NCI-H510A (cell line): Measurements from ENCODE around the gene FOXF1.

ENCODE experiments used
- DNase-seq: peaks from one replicate; lab custom pipeline; 2025; lab: John Stamatoyannopoulos, UW

FOXF1 gene

GRCh38 chr16:86492961-86493629, 17.2 kb upstream of the FOXF1 start:
- DNase-seq: no peak

GRCh38 chr16:86494039-86494564, 16.2 kb upstream of the FOXF1 start:
- DNase-seq: no peak

- no peak for DNase-seq
Measured at GRCh38 chr16:86494565-86495356, 15.6 kb upstream of the FOXF1 start.

GRCh38 chr16:86495357-86495701, 15.0 kb upstream of the FOXF1 start:
- no peak for DNase-seq

DNA sequence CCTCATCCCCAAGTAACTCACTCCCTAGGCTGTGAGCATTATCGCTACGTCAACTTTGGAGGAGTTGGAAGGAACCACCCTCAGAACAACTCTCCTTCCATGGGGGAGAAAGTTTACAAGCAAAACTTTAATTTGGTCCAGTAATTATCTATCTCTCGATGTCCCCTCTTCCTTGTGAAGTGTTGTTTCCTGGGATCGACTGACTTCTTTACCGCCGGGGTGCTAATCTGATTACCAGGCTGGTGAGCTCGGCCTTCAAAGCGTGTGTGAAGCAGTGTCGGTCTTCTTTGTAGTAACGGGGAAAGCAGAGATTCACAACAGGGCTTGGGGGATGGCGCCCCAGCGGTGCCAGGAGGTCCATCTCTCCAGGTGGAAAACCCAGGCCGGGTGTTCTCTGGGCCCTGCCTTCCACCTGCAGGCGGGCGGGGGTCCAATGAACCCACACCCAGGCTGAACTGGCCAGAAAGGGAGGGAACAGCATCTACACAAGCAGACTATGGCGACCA, 14.5 kb upstream of the FOXF1 start:
- no peak for DNase-seq

- no peak for DNase-seq
Measured at GRCh38 chr16:86496262-86496928, 13.9 kb upstream of the FOXF1 start.

GRCh38 chr16:86496929-86497461, 13.3 kb upstream of the FOXF1 start:
- DNase-seq: no peak

DNA sequence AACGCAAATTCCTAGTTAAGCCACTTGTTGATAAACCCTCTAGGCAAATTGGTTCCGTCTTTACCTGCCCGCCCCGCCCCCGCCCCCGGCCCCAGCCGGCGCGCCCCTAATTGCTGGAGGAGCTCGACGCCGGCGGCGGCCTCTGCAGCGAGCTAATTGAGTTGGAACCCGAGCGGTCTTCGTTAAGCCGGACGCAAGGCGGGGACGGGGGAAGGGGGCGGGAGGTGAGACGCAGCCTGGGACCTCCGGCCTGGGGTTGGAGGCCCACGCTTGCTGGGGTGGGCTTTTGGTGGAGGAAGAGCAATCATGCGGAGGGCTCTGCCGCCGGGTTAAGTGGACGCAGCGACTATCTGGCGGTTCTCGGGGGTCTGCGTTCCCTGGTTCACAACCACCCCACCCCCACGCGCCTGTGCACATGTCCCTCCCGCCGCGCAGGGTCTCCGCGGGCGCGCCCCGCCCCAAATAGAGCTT, 12.7 kb upstream of the FOXF1 start:
- no peak for DNase-seq

DNA sequence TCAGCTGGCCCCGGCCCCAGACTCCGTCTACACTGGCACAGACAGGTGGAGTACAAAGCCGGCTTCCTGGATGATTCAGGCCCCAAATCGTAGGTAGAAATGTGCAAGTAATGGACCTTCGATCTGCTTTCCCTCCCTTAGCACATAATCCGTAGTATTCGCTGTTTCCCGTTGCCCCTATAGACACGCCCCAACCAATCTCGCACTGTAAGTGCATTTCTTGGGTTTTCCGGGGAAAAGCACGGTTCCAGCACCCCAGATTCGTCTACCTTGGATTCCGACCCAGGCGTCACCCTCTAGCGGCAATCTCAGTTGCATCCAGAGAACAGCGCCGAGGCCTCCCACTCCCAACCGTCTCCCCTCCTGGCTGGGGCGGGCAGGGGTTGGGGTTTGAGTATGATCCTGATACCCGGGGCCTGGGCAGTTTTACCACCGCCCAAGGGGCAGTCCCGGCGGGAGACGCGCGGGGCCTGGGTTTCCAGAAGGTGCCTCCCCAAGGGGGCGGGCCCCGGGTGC, 12.1 kb upstream of the FOXF1 start:
- no peak for DNase-seq

GRCh38 chr16:86498671-86499439, 11.5 kb upstream of the FOXF1 start:
- DNase-seq: no peak

DNA sequence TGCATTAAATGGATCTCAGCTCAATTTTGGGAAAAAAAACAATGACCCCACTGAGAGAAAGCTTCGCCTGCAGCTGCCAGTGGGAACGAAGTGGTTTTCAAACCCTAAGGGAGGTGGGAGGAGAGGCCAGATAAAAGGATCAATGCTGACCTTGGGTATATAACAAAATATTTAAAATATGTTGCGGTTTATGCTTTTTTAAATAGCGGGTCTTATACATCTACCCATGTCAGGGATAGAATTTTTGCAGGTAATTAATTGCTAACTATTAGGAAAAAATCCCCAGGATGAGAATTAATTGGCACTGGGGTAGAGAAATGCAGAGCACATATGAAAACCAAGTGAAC, 10.9 kb upstream of the FOXF1 start:
- DNase-seq: no peak

GRCh38 chr16:86499889-86500707, 10.2 kb upstream of the FOXF1 start:
- DNase-seq: no peak

- DNase-seq: no peak
Measured at GRCh38 chr16:86500708-86501510, 9.4 kb upstream of the FOXF1 start.

GRCh38 chr16:86501989-86502855, 8.1 kb upstream of the FOXF1 start:
- DNase-seq: no peak

- no peak for DNase-seq
Measured at GRCh38 chr16:86502856-86503748, 7.2 kb upstream of the FOXF1 start.

- no peak for DNase-seq
Measured at GRCh38 chr16:86503830-86504229, 6.5 kb upstream of the FOXF1 start.

GRCh38 chr16:86504315-86505184, 5.8 kb upstream of the FOXF1 start:
- DNase-seq: no peak
